ENCODE data around the gene DTX2.
"Not testable (repeated sequence)": the region's sequence is repeated elsewhere in the genome, so short reads cannot be mapped to it uniquely, and the experiment has no call there.

Gene DTX2

DNA sequence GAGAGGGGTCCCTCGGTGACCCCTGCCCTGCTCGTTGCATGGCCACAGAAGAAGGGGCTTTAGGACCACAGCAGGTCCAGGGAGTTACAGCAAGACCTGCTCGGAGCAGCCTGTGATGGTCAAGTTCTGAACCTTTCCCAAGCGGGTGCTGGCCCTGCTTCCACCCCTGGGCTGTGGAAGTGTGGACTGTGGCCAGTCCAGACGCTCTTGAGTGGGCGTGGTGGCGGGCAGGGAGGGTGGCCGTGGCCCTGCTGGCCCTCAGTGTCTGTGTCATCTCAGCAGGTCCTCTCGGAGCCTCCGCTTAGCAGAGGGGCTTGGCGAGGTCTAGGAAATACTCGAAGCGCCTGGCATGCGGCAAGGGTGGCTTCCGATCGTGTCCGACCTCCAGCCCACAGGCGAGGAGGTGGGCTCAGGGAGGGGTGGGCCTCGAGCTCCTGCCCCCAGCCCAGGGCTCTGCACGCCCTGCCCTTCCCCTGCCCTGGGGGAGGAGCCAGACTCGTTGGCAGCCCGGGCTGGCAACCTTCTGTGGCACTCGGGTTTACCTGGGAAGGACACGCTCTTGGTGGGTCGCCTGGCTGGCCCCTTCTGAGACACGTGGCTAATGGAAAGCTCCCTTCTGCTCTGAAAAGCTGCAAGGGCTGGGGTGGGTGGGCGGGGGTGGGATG is 36.5 kb downstream of the DTX2 start:
- DNase-seq = not testable (repeated sequence)

DNA sequence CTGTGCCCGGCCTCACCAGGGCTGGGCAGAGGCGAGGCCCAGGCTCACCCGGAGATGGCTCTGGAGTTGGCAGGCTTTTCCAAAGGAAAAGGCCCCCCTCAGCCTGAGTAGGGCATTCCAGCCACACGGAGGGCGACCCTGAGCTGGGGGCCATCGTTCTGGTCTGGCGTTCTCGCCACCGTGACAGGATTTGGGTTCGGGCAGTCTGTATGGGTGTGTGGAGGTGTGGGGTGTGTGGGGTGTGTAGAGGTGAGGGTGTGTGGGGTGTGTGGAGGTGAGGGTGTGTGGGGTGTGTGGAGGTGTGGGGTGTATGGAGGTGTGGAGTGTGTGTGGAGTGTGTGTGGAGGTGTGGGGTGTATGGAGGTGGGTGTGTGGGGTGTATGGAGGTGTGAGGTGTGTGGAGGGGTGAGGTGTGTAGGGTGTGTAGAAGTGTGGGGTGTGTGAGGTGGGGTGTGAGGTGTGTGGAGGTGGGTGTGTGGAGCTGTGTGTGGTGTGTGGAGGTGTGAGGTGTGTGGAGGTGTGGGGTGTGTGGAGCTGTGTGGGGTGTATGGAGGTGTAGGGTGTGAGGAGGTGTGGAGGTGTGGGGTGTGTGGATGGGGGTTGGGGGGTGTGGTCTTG is 37.2 kb downstream of the DTX2 start:
- DNase-seq = not testable (repeated sequence)

DNA sequence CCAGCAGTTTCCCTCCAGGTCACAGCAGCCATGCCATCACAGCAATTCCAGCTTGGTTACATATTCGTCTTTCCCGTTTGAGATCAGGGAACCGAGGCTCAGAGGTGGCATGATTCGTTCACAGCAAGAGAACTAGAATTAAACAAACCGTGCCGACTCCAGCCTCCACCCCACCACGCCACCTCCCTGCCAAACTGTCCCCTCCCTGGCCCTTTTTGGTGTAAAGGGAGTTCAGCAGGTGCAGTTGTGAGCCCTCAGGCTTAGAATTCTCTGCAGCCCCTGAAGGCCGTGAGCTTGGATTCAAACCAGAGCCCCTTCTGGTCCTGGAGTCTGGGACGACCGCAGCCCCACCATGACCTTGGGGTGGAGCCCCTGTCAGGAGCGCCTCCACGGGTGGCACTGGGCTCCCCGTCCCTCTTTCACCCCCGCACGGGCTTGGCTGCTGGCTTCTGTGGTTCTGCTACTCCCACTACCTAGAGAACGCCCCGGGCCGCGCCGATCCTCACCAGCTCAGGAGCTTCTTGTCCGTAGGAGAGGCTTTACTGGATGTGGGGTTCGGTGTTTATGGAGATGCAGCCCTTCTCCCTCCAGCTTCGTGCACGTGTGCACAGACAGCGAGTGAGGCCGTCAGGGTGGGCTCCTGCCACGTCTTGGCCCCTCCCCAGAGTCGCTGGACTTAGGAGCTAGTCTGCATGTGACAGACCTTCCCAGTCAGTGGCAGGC is 37.9 kb downstream of the DTX2 start:
- DNase-seq = not testable (repeated sequence)

DNA sequence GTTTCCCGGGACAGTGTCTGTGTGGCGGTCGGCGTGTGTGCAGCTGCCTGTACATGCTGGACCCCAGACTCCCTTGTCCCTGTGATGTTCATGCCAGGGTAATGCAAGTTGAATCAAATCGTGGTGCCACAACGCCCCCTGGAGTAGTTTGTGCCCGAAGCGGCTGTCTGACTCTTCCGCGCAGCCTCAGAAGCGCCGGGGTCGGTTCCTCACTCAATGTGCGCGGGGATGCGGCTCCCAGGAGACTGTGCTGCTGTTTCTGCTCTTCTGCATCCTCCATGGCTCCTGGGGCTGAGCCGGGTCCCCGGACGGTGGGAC is 38.4 kb downstream of the DTX2 start:
- not testable (repeated sequence) for DNase-seq

DNA sequence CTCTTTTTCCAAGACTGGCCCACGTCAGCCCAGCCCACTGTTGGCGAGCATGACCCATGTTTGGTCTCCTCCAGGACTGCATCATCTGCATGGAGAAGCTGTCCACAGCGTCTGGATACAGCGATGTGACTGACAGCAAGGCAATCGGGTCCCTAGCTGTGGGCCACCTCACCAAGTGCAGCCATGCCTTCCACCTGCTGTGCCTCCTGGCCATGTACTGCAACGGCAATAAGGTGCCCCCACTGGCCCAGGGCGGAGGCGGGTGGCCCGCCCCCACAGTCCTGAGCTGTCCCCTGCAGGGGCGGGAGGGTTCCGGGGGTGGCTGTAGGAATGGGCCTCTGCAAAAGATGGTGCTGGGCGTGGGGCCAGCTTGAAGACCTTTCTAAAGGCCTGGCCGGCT is 40.7 kb downstream of the DTX2 start:
- DNase-seq = not testable (repeated sequence)

DNA sequence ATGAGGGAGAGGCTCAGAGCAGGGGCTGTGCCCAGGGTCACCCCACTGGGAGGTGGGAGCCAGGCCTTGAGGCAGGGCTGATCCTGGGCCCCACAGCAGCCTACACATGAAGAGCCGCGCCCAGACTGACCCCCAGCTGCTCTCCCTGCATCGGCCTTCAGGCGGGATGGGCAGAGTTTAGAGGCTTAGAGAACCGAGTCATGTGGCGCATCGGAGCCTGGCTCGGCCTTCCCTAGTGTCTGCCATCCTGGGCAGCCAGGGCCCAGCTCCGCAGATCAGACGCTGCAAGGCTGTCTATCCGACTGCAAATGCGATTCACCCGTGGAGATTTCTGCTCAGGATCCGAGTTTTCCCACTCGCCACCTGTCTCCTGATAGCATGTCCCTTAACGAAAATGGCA is 41.3 kb downstream of the DTX2 start:
- not testable (repeated sequence) for DNase-seq

DNA sequence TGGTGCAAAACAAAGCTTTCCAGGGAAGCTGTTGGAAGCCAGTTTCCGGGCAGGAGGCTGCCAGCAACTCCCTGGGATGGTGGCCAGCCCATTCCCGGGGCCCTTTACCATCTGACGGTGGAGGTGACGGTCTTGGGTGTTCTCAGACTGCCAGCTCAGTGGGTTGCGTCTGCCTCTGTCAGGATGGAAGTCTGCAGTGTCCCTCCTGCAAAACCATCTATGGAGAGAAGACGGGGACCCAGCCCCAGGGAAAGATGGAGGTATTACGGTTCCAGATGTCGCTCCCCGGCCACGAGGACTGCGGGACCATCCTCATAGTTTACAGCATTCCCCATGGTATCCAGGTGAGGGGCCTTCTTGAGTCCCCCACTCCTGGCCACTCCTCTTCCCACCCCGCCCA is 41.7 kb downstream of the DTX2 start:
- not testable (repeated sequence) for DNase-seq

DNA sequence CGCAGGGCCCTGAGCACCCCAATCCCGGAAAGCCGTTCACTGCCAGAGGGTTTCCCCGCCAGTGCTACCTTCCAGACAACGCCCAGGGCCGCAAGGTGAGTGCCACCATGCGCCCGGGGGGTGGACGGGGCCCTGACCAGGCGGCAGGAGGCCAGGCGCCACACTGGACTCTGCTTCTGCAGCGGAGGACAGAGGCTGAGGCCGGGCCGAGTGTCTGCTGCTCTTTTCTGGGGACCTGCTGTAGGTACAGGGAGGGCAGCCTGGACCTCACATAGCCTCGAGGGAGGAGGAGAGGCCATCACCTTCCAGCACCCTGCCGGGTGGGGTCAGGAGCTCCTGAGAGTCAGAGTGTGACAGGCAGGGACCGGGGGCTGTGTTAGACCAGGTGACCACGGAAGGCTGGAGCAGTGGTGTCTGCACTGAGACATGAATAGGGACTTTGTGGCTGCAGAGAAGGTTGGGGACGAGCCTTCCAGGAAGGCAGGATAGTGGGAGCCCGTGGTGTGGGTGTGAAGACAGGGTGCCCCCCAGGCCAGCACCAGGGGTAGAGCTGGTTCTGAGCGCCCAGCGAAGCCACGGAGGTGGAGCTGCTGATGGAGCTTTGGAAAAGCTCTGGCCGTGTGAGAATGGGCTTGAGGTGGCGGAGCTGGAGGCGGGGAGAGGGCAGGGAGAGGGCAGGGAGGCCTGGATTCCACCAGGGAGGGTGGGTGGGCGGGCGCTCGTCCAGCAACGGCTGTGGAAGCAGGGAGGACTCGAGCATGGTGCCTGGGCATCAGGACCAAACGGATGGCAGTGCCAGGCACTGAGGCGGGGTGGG is 43.0 kb downstream of the DTX2 start:
- DNase-seq = not testable (repeated sequence)

DNA sequence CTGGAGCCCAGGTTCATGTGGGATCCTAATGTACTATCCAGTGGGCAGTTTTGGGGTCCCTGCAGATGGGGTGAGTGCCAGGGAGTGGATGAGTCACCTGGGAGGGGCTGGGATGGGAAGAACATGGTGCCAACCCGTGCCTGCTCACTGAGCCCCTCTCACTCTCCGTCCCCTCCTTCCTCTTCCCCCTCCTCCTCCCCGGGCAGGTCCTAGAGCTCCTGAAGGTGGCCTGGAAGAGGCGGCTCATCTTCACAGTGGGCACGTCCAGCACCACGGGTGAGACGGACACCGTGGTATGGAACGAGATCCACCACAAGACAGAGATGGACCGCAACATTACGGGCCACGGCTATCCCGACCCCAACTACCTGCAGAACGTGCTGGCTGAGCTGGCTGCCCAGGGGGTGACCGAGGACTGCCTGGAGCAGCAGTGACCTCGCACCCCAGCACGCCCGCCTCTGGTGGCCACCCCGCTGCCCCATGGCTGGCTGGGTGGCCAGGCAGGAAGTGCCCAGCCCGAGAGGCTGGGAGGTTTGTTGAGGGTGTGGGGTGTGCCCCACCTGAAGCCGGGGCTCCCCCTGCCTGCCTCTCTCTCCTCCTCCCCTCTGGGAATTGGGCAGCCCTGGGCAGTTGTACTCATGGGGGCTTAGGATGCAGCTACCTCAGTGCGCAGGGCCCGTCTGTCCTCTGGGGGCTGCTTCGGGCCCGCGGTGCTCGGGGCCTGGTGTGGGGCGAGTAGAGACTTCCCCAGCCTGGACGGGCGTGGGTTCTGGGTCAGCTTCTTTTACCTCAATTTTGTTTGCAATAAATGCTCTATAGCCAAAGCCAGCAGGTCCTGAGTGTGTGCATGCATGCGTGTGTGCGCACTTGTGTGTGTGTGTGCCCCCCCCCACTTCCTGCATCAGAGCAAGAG is 43.9 kb downstream of the DTX2 start:
- no peak for DNase-seq

DNA sequence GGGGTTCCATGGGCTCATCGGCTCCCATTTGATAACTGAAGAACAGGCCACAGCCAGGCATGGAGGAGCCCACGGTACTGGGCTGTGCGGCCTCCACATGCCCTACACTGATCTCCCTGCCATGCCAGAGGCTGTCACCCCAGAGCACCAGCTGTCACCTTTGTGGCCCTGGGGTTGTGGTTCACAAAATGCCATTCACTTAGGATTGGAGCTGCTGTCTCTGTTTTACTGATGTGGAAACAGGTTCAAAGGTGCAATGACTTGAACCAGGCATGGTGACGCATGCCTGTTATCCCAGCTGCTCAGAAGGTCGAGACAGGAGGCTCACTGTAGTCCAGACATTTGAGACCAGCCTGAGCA is 44.6 kb downstream of the DTX2 start:
- no peak for DNase-seq

DNA sequence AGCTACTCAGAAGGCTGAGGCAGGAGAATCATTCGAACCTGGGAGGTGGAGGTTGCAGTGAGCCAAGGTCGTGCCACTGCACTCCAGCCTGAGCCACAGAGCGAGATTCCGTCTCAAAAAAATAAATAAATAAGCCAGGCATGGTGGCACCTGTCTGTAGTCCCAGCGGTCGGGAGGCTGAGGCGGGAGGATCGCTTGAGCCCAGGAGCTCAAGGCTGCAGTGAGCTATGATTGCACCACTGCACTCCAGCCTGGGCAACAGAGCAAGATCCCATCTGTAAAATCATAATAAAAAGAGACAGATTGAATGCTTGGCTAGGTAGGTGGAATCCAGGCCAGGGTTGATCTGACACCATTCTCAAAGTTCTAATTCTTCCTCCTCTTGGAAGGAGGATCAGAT is 45.1 kb downstream of the DTX2 start:
- not testable (repeated sequence) for DNase-seq

DNA sequence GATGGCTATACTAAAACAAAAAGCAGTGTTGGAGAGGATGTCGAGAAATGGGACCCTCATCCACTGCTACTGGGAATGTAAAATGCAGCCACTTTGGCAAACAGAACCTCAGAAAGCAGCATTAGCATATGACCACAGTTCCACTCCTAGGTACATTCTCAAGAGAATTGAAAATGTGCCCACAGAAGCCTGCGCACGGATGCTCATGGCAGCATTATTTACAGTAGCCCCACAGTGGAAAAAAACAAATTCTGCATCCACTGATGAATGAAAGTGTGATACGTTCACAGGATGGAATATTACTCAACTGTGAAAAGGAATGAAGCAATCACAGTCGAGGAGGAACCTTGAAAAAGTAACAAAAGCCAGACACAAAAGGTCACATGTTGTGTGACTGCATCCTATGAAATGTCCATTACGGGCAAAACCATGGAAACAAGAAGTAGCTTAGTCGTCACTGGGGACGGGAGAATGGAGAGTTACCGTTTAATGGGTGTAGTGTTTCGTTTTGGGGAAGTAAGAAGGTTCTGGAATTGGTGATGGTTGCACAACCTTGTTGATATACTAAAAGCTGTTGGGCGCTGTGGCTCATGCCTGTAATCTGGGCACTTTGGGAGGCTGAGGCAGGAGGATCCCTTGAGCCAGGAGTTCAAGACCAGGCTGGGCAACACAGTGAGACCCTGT is 46.4 kb downstream of the DTX2 start:
- no peak for DNase-seq

DNA sequence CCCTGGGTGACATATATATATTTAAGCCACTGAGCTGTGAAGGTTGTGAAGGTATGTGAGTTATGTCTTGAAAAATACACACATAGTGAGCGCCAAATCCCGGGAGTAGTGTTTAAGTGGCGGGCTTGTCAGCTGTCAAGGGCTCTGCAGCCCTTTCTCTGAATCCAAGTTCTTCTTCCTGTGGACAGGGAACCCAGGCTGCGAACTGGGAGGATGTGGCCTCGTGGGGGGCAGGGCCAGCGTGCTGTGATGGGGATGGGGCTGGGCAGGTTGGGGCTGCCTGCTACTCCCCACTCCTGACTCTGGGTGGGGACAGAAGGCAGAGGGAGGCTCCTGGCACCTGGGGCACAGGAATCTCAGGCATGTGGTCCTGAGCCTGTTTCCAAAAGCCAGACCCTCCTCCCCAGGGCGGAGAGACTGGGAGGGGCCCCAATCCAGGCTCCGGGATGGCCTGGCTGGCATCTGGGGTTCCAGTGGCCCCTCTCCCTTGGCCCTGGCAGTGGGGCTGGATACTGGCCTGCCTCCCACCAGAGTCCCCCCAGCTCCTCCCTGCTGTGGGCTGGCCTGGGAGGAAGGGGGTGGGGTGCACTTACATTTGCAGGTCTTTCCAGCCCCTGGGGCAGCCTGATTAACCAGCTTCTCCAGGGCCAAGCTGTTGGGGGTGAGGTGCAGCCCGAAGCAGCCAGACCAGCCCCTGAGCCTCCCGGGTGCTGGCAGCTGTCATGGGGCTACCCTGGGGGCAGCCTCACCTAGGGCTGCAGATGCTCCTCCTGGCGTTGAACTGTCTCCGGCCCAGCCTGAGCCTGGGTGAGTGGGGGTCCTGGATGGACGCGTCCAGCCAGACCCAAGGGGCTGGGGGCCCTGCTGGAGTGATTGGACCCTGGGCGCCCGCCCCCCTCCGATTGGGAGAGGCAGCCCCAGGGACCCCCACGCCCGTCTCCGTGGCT is 48.7 kb downstream of the DTX2 start, which contains the start of gene UPK3B:
TSS of gene UPK3B (plus strand) at position 622 of the 947 bp plus-strand sequence. CDS start at position 723, 101 bp downstream.
- no peak for DNase-seq

DNA sequence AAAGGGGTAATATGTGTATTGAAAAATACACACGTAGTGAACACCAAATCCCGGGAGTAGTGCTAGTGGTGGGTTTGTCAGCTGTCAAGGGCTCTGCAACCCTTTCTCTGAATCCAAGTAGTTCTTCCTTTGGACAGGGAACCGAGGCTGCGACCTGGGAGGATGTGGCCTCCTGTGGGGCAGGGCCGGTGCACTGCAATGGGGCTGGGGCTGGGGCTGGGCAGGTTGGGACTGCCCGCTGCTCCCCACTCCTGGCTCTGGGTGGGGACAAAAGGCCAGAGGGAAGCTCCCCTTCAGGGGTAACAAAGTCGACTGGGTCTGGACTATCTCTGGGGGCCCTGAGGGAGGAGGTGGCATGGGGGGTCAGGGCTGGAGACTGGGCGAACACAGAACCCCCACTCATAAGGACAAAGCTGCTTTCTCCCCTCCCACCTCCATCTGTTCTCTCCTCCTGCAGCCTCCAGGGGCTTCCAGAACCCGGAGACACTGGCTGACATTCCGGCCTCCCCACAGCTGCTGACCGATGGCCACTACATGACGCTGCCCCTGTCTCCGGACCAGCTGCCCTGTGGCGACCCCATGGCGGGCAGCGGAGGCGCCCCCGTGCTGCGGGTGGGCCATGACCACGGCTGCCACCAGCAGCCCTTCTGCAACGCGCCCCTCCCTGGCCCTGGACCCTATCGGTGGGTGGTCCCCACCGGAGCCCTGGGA is 49.8 kb downstream of the DTX2 start:
- DNase-seq = not testable (repeated sequence)

DNA sequence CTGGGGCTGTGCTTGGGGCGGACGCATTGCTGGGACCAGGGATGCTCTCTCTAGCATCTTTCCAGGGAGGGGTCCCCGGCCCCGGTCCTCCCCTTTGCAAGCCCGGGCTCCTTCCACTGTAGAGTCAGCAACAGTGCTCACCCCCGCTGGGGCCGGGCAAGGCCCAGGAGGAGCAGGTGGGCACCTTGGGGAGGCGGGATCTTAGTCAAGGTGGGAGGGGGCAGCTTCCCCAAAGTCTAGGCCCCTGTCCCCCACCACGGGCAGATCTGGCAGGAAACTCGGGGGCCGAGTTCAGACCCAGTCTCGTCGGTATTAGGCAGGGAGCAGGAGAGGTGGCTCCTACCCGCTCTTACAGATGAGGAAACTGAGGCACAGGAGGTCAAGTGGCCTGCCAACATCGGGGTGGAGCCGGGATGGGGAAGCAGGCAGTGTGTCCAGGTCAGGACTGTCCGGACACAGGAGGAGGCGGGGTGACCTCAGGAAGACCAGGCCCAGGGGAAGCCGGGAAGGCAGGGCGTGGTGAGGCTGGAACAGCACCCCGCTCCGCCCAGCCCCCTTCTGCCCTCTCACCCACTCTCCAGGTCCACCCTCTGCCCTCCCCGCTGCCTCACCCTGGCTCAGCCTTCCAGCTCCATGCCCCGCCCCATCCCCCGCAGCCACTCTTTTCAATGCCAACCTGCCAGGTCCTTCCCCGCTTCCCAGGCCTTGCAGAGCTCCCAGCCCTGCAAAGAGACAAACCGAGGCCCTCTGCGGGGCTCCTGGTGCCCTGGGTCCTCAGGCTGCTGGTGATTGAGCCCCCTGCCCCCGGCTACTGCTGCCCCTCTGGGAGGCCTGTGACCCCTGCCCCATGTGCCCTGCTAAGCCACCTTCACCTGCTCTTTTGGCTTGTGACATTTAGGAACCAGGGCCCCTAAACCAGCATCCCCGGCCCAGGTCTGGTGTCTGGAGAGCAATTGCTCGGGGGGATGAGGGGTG is 50.7 kb downstream of the DTX2 start:
- not testable (repeated sequence) for DNase-seq

DNA sequence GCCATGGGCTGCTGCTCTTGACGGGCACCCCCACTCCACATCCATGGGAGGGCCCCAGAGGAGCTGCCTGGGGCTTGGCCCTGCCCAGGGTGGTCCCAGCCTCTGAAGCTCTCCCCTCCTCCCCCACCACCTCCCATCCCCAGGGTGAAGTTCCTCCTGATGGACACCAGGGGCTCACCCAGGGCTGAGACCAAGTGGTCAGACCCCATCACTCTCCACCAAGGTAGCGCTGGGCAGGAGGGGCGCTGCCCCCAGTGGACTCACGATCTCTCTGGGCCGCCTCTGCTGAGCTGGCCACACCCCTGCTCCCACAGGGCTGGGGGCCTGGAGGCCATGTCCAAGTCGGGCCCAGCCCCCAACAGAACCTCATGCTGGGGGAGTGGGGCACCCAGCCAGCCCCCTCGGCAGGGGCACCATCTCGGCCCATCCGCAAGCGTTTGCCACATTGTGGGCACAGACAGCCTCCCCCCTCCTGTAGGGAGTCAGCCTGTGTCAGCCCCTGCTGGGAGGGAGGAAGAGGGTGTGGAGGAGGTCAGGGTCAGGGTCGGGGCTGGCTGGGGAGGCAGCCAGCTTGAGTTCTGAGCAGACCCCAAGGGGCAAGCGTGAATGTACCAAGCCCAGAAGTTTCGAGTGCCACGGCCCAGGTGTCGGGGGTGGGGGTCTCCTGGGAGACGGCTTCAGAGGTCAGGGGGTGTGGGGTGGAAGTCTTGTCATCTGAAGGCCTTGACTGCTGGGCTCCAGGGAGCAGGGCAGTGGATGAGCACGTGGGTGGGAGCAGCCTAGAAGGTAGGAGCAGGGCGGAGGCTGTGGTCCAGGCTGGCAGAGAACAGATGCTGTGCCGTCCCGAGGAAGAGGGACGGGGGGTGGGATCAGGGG is 51.7 kb downstream of the DTX2 start:
- no peak for DNase-seq

Measured in NCI-H1105 treated with DMSO at 0.1 percent for 48 hours (cell line).